Transverse colon (tissue), 3 donors: Measurements from ENCODE around the gene GIMAP8.

ENCODE experiments used
- CTCF ChIP-seq, 5 experiments: fragments of 200-600 bp in 3 of 5; fragments of 450-650 bp in 2 of 5; sonication (generic) in 3 of 5; IDR thresholded peaks; 1 replicate in 2 of 5; 2 replicates in 3 of 5; pipeline ENCODE4 v1.5.1; 2016 to 2017; ENCODE audit warnings: antibody characterized with exemption in 5 of 5, inconsistent platforms in 3 of 5, mild to moderate bottlenecking in 2 of 5, moderate library complexity in 1 of 5
- POLR2A ChIP-seq: fragments of 450-650 bp; IDR thresholded peaks from one replicate; pipeline ENCODE4 v1.6.1; 2016; ENCODE audit warnings: antibody characterized with exemption, mild to moderate bottlenecking, moderate library complexity

GRCh38 chr7:150434240-150434639, 16.2 kb upstream of the GIMAP8 start:
- TF ChIP-seq CTCF (IDR thresholded peaks at IDR 0.05) (no peak), POLR2A (no peak)
